ENCODE data around the gene FAM107B.
"Not testable (repeated sequence)": the region's sequence is repeated elsewhere in the genome, so short reads cannot be mapped to it uniquely, and the experiment has no call there.

DNA sequence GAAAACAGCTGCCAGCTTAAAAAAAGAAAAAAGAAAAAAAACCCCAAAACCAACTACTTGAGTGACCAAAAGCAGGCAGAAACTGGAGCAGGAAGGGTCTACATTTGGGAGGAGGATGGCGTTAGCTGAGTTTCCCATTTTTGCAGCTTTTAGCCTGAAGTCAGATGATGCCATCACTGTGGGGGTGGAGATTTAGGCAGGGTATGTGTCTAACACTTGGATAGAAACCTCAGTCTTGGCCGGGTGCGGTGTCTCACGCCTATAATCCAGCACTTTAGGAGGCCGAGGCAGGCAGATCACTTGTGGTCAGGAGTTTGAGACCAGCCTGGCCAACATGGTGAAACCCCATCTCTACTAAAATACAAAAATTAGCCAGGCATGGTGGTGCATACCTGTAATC is 140.1 kb downstream of the FAM107B start:
- TF ChIP-seq, protein P1, sequence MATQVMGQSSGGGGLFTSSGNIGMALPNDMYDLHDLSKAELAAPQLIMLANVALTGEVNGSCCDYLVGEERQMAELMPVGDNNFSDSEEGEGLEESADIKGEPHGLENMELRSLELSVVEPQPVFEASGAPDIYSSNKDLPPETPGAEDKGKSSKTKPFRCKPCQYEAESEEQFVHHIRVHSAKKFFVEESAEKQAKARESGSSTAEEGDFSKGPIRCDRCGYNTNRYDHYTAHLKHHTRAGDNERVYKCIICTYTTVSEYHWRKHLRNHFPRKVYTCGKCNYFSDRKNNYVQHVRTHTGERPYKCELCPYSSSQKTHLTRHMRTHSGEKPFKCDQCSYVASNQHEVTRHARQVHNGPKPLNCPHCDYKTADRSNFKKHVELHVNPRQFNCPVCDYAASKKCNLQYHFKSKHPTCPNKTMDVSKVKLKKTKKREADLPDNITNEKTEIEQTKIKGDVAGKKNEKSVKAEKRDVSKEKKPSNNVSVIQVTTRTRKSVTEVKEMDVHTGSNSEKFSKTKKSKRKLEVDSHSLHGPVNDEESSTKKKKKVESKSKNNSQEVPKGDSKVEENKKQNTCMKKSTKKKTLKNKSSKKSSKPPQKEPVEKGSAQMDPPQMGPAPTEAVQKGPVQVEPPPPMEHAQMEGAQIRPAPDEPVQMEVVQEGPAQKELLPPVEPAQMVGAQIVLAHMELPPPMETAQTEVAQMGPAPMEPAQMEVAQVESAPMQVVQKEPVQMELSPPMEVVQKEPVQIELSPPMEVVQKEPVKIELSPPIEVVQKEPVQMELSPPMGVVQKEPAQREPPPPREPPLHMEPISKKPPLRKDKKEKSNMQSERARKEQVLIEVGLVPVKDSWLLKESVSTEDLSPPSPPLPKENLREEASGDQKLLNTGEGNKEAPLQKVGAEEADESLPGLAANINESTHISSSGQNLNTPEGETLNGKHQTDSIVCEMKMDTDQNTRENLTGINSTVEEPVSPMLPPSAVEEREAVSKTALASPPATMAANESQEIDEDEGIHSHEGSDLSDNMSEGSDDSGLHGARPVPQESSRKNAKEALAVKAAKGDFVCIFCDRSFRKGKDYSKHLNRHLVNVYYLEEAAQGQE (IDR thresholded peaks at IDR 0.05), result not testable (repeated sequence)
- TF ChIP-seq, protein P2, sequence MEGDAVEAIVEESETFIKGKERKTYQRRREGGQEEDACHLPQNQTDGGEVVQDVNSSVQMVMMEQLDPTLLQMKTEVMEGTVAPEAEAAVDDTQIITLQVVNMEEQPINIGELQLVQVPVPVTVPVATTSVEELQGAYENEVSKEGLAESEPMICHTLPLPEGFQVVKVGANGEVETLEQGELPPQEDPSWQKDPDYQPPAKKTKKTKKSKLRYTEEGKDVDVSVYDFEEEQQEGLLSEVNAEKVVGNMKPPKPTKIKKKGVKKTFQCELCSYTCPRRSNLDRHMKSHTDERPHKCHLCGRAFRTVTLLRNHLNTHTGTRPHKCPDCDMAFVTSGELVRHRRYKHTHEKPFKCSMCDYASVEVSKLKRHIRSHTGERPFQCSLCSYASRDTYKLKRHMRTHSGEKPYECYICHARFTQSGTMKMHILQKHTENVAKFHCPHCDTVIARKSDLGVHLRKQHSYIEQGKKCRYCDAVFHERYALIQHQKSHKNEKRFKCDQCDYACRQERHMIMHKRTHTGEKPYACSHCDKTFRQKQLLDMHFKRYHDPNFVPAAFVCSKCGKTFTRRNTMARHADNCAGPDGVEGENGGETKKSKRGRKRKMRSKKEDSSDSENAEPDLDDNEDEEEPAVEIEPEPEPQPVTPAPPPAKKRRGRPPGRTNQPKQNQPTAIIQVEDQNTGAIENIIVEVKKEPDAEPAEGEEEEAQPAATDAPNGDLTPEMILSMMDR (IDR thresholded peaks at IDR 0.05; ENCODE audit: low read depth, low read length, missing input control), result not testable (repeated sequence)
- TF ChIP-seq, protein P3, sequence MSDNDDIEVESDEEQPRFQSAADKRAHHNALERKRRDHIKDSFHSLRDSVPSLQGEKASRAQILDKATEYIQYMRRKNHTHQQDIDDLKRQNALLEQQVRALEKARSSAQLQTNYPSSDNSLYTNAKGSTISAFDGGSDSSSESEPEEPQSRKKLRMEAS (IDR thresholded peaks at IDR 0.05), result not testable (repeated sequence)
- TF ChIP-seq SP1 (IDR thresholded peaks at IDR 0.05), result not testable (repeated sequence)
